ENCODE results near the gene SERPINH1. TPM values are rescaled to one million over a fixed set of nuclear protein-coding genes. Genes with fewer than 3 reads are reported as not detected.
A peak's percentile ranks its signal among the peaks of the same experiment; 100 is the strongest.

Gene SERPINH1
- total RNA-seq, 1 donor from 2014 or later = 484 TPM

DNA sequence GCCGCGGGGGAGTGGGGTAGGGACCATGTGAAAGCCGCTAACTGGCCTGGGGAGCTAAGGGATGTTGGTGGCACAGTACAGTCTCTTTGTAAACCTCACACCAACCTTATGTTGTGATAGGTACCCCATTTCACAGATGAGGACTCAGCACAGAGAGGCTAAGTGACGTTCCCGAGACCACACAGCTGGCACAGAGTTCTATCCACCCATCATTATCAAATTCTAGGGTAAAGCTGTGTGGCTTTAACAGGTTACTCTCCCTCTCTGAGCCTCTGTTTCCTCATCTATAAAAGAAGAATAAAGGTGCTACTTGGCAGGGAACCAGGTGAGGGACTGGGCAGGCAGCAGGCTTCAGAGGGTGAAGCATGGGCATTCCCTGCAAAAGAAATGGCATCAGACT, 34.9 kb upstream of the SERPINH1 start:
- DNase-seq (ENCODE audit: extremely low spot score, unreplicated experiment) = no peak
- Mint-ChIP-seq H3K27me3 (ENCODE audit: unreplicated experiment) (peaks cover 27% of the 10 kb centered on the region), H3K27ac (ENCODE audit: unreplicated experiment) (no peak overlapping the region), H3K4me1 (ENCODE audit: unreplicated experiment) (peaks cover 3% of the 10 kb centered on the region), H3K9me3 (ENCODE audit: unreplicated experiment) (no peaks in the 10 kb centered on the region), H3K4me3 (ENCODE audit: unreplicated experiment) (peak overlapping the region; percentile 77), H3K36me3 (ENCODE audit: unreplicated experiment) (no peaks in the 10 kb centered on the region)
- TF ChIP-seq, protein P1, sequence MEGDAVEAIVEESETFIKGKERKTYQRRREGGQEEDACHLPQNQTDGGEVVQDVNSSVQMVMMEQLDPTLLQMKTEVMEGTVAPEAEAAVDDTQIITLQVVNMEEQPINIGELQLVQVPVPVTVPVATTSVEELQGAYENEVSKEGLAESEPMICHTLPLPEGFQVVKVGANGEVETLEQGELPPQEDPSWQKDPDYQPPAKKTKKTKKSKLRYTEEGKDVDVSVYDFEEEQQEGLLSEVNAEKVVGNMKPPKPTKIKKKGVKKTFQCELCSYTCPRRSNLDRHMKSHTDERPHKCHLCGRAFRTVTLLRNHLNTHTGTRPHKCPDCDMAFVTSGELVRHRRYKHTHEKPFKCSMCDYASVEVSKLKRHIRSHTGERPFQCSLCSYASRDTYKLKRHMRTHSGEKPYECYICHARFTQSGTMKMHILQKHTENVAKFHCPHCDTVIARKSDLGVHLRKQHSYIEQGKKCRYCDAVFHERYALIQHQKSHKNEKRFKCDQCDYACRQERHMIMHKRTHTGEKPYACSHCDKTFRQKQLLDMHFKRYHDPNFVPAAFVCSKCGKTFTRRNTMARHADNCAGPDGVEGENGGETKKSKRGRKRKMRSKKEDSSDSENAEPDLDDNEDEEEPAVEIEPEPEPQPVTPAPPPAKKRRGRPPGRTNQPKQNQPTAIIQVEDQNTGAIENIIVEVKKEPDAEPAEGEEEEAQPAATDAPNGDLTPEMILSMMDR (IDR thresholded peaks at IDR 0.05) = no peak

DNA sequence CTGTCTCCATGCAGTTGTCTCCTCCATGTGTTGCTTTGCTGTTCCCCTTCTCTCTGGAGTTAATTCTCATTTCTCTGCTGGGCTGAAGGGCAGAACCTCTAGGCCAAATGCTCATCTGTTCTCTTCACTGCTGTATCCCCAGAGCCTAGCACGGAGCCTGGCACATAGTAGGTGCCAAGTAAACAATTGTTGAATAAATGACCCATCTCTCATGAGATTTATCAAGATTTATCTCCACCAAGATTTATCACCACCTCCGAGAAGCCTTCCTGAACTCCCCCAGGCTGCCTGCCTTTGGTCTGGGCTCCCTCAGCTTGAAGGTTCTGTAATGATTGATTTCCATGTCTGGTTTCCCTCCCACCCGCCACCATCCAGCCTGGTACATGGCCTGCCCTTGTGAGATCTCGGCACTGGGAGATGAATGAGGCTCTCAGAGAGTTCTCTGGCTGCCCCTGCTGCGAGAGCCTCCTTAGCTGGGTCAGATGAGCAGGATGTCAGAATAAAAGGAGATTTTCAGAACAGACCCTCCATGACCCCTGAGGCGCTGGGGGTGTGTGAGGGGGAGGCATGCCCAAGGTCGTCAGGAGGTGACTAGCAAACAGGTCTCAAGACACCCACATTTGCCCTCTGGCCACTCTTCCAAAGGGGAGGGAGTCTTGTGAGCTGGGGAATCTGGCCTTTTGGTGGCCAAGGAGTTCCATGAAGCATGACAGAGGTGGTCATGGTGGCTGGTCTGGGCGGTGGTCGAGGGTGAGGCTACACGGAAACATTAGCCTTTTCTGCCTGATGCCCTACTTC, 33.9 kb upstream of the SERPINH1 start:
- TF ChIP-seq, protein P1 (IDR thresholded peaks at IDR 0.05) = no peak
- H3K27ac Mint-ChIP-seq (ENCODE audit: unreplicated experiment) = no peak overlapping the region
- H3K4me3 Mint-ChIP-seq (ENCODE audit: unreplicated experiment) = peak overlapping the region; percentile 8
- DNase-seq (ENCODE audit: extremely low spot score, unreplicated experiment) = no peak
- peaks cover 27% of the 10 kb centered on the region for H3K27me3 Mint-ChIP-seq (ENCODE audit: unreplicated experiment)
- peaks cover 5% of the 10 kb centered on the region for H3K4me1 Mint-ChIP-seq (ENCODE audit: unreplicated experiment)
- H3K36me3 Mint-ChIP-seq (ENCODE audit: unreplicated experiment) = no peaks in the 10 kb centered on the region
- no peaks in the 10 kb centered on the region for H3K9me3 Mint-ChIP-seq (ENCODE audit: unreplicated experiment)

DNA sequence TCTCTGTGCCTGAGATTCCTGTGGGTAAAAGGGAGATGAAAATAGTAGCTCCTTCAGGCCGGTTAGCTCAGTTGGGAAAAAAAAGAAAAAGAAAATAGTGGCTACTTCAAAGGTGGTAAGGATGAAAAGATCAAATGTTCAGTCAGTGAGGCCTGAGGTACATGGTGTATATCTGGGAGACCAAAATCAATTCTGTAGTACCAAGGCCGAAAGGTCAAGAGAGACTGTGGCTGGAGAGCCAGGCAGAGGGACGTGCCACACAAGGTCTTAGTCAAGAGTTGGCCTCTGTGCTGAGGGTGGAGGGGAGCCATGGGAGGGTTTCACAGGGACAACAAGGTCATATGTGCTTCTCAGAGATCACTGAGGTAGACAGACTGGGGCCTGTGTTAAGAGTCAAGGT, 31.5 kb upstream of the SERPINH1 start:
- no peaks in the 10 kb centered on the region for H3K9me3 Mint-ChIP-seq (ENCODE audit: unreplicated experiment)
- no peak overlapping the region for H3K27ac Mint-ChIP-seq (ENCODE audit: unreplicated experiment)
- DNase-seq (ENCODE audit: extremely low spot score, unreplicated experiment) = no peak
- TF ChIP-seq, protein P1 (IDR thresholded peaks at IDR 0.05) = no peak
- H3K4me1 Mint-ChIP-seq (ENCODE audit: unreplicated experiment) = peaks cover 9% of the 10 kb centered on the region
- no peak overlapping the region for H3K4me3 Mint-ChIP-seq (ENCODE audit: unreplicated experiment)
- H3K27me3 Mint-ChIP-seq (ENCODE audit: unreplicated experiment) = peaks cover 21% of the 10 kb centered on the region
- H3K36me3 Mint-ChIP-seq (ENCODE audit: unreplicated experiment) = no peaks in the 10 kb centered on the region

DNA sequence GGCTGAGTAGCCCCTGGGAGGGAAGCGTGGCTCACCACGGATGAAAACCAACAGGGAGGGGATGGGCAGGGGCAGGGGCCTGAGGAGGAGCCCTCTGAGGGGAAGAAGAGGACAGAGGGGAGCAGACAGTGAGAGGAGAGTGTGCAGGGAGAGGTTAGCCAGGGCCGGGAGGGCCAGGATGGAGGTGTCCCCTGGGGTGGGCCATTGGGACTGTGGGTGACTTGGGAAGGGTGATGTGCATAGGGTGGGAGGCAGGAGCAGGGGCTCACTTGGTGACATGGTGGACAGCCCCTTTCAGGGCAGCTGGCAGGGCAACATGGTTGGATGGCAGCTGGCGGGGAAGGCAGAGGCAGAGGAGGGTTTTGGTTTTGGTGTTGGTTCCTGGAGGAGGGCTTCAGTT, 30.7 kb upstream of the SERPINH1 start:
- no peak overlapping the region for H3K27ac Mint-ChIP-seq (ENCODE audit: unreplicated experiment)
- peaks cover 9% of the 10 kb centered on the region for H3K4me1 Mint-ChIP-seq (ENCODE audit: unreplicated experiment)

More for the DNA sequence above, 30.7 kb upstream of the SERPINH1 start:
- DNase-seq (ENCODE audit: extremely low spot score, unreplicated experiment) = no peak
- H3K4me3 Mint-ChIP-seq (ENCODE audit: unreplicated experiment) = no peak overlapping the region
- no peaks in the 10 kb centered on the region for H3K36me3 Mint-ChIP-seq (ENCODE audit: unreplicated experiment)
- peaks cover 21% of the 10 kb centered on the region for H3K27me3 Mint-ChIP-seq (ENCODE audit: unreplicated experiment)
- TF ChIP-seq, protein P1 (IDR thresholded peaks at IDR 0.05) = no peak
- no peaks in the 10 kb centered on the region for H3K9me3 Mint-ChIP-seq (ENCODE audit: unreplicated experiment)
